ENCODE measurements around the gene CCDC112.

CCDC112 gene

DNA sequence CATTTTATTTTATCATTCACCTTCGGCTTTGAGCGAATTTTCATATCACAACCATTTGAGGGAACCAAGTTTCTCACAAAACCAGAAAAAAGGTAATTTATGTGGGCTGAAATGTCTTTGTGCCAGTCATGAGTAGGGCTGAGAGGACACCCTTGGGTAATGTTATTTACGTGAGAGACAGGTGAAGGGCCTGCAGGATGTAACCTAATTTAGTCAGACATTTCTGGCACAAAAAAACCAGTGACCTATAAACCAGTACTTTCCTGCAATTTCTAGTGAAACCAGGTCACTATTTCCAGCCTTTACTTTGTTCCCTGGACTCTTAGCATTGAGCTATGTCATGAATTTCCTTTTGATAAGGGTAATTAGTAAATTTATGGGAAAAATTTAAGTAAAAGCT lies 17.2 kb upstream of the CCDC112 start:
- Histone ChIP-seq H3K9me2 (replicated peaks; ENCODE audit: insufficient read depth, low read length) (no peaks in the 10 kb centered on the region), H3K36me3 (ENCODE audit: low read length) (no peaks in the 10 kb centered on the region), H3K27me3 (ENCODE audit: low read length) (no peaks in the 10 kb centered on the region), H3K9me3 (ENCODE audit: insufficient read depth, low read length) (no peaks in the 10 kb centered on the region), H3K79me2 (ENCODE audit: insufficient read depth, low read length) (no peaks in the 10 kb centered on the region), H3K9ac (ENCODE audit: low read length) (no peak overlapping the region), H2AFZ (ENCODE audit: low read depth, low read length, severe bottlenecking) (no peak overlapping the region), H3K27ac (ENCODE audit: low read depth, low read length) (no peak overlapping the region), H3K4me3 (ENCODE audit: insufficient read depth, low read length, poor library complexity, severe bottlenecking) (no peak overlapping the region), H3F3A (ENCODE audit: insufficient read depth) (no peaks in the 10 kb centered on the region), H4K20me1 (ENCODE audit: low read depth, low read length) (no peaks in the 10 kb centered on the region), H3K4me2 (ENCODE audit: low read depth, low read length, poor library complexity, severe bottlenecking) (no peak overlapping the region)
- TF ChIP-seq EZH2phosphoT487 (conservative IDR thresholded peaks at IDR 0.05; ENCODE audit: low read length), result no peak
- TF ChIP-seq, protein P1, sequence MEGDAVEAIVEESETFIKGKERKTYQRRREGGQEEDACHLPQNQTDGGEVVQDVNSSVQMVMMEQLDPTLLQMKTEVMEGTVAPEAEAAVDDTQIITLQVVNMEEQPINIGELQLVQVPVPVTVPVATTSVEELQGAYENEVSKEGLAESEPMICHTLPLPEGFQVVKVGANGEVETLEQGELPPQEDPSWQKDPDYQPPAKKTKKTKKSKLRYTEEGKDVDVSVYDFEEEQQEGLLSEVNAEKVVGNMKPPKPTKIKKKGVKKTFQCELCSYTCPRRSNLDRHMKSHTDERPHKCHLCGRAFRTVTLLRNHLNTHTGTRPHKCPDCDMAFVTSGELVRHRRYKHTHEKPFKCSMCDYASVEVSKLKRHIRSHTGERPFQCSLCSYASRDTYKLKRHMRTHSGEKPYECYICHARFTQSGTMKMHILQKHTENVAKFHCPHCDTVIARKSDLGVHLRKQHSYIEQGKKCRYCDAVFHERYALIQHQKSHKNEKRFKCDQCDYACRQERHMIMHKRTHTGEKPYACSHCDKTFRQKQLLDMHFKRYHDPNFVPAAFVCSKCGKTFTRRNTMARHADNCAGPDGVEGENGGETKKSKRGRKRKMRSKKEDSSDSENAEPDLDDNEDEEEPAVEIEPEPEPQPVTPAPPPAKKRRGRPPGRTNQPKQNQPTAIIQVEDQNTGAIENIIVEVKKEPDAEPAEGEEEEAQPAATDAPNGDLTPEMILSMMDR (IDR thresholded peaks at IDR 0.05; ENCODE audit: insufficient read depth, low read length, poor library complexity, severe bottlenecking), result no peak

DNA sequence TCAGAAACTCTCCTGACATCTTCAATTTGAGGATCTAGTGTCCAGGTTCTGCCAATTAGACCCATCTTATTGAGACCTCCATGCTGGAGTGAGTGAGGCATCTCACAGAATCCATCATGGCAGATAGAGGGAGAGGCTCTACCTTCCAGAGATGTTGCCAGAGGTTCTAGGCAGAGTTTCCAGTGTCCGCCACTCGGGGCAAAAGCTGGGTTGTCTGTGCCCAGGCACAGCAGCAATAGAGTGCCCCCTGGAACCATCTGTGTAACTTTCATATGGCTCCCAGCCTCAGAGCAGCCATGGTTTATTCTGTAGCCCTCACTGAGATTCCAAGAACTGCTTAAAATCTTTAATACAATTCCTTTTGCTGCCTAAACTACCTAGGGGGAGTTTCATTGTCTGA lies 16.6 kb upstream of the CCDC112 start:
- H3K4me2 ChIP-seq (ENCODE audit: low read depth, low read length, poor library complexity, severe bottlenecking), result no peak overlapping the region
- no peak overlapping the region for H3K4me3 ChIP-seq (ENCODE audit: insufficient read depth, low read length, poor library complexity, severe bottlenecking)
- H4K20me1 ChIP-seq (ENCODE audit: low read depth, low read length), result no peaks in the 10 kb centered on the region
- H3K27me3 ChIP-seq (ENCODE audit: low read length), result no peaks in the 10 kb centered on the region
- H3K36me3 ChIP-seq (ENCODE audit: low read length), result no peaks in the 10 kb centered on the region
- no peak overlapping the region for H2AFZ ChIP-seq (ENCODE audit: low read depth, low read length, severe bottlenecking)
- TF ChIP-seq, protein P1 (IDR thresholded peaks at IDR 0.05; ENCODE audit: insufficient read depth, low read length, poor library complexity, severe bottlenecking), result no peak
- no peak for TF ChIP-seq EZH2phosphoT487 (conservative IDR thresholded peaks at IDR 0.05; ENCODE audit: low read length)
- no peak overlapping the region for H3K27ac ChIP-seq (ENCODE audit: low read depth, low read length)
- no peaks in the 10 kb centered on the region for H3K9me3 ChIP-seq (ENCODE audit: insufficient read depth, low read length)
- no peak overlapping the region for H3K9ac ChIP-seq (ENCODE audit: low read length)
- H3K9me2 ChIP-seq (replicated peaks; ENCODE audit: insufficient read depth, low read length), result no peaks in the 10 kb centered on the region
- H3K79me2 ChIP-seq (ENCODE audit: insufficient read depth, low read length), result no peaks in the 10 kb centered on the region
- no peaks in the 10 kb centered on the region for H3F3A ChIP-seq (ENCODE audit: insufficient read depth)

GRCh38 chr5:115309751-115310370 lies 13.4 kb upstream of the CCDC112 start:
- Histone ChIP-seq H3F3A (ENCODE audit: insufficient read depth) (no peaks in the 10 kb centered on the region), H3K9me3 (ENCODE audit: insufficient read depth, low read length) (no peaks in the 10 kb centered on the region)

More at GRCh38 chr5:115309751-115310370, 13.4 kb upstream of the CCDC112 start:
- Histone ChIP-seq H3K9ac (ENCODE audit: low read length) (no peak overlapping the region), H3K79me2 (ENCODE audit: insufficient read depth, low read length) (no peaks in the 10 kb centered on the region), H3K4me2 (ENCODE audit: low read depth, low read length, poor library complexity, severe bottlenecking) (no peak overlapping the region), H3K9me2 (replicated peaks; ENCODE audit: insufficient read depth, low read length) (no peaks in the 10 kb centered on the region), H4K20me1 (ENCODE audit: low read depth, low read length) (no peaks in the 10 kb centered on the region), H3K27me3 (ENCODE audit: low read length) (no peaks in the 10 kb centered on the region), H3K4me3 (ENCODE audit: insufficient read depth, low read length, poor library complexity, severe bottlenecking) (no peak overlapping the region), H3K27ac (ENCODE audit: low read depth, low read length) (no peak overlapping the region), H2AFZ (ENCODE audit: low read depth, low read length, severe bottlenecking) (no peak overlapping the region), H3K36me3 (ENCODE audit: low read length) (no peaks in the 10 kb centered on the region)
- TF ChIP-seq, protein P1 (IDR thresholded peaks at IDR 0.05; ENCODE audit: insufficient read depth, low read length, poor library complexity, severe bottlenecking), result peak; percentile 51
- no peak for TF ChIP-seq EZH2phosphoT487 (conservative IDR thresholded peaks at IDR 0.05; ENCODE audit: low read length)
